HG02623 (cell line): ENCODE measurements around the gene GPR68.
"Not testable (repeated sequence)": the region's sequence is repeated elsewhere in the genome, so short reads cannot be mapped to it uniquely, and the experiment has no call there.

Experiments used
- ATAC-seq: cut with Tn5 transposase; IDR thresholded peaks from one replicate; pipeline ENCODE4 v1.9.1; 2021; ENCODE audit warnings: moderate library complexity; ENCODE audit not compliant: unreplicated experiment

Gene GPR68

DNA sequence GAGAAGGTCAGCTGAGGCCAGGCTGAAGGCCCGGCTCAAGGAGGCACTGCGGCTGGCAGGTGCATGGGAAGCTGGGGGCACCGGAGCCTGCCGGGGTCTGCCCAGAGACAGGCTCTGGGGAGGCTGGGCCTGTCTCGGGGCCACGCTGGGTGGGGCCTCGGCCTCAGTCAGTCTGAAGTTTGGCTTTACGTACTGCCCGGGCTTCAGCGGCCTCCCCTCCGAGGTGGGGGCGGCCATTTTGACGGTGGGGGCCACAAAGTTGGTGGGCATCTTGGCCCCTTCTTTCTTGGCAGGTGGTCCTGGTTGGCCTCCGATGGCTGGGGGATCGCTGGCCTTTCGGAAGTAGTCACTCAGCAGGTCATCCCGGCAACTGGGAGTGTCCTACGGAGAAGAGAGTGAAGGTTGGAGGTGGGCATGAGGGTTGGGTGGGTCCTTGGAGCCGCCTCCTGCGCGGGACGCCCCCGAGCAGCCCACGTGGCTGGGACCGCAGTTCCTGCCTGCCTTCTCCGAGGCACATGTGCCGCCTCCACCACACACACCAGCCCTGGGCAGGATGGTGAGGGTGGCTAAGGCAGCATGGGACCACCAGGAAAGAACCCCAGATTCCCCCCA is 28.9 kb upstream of the GPR68 start:
- ATAC-seq = no peak

DNA sequence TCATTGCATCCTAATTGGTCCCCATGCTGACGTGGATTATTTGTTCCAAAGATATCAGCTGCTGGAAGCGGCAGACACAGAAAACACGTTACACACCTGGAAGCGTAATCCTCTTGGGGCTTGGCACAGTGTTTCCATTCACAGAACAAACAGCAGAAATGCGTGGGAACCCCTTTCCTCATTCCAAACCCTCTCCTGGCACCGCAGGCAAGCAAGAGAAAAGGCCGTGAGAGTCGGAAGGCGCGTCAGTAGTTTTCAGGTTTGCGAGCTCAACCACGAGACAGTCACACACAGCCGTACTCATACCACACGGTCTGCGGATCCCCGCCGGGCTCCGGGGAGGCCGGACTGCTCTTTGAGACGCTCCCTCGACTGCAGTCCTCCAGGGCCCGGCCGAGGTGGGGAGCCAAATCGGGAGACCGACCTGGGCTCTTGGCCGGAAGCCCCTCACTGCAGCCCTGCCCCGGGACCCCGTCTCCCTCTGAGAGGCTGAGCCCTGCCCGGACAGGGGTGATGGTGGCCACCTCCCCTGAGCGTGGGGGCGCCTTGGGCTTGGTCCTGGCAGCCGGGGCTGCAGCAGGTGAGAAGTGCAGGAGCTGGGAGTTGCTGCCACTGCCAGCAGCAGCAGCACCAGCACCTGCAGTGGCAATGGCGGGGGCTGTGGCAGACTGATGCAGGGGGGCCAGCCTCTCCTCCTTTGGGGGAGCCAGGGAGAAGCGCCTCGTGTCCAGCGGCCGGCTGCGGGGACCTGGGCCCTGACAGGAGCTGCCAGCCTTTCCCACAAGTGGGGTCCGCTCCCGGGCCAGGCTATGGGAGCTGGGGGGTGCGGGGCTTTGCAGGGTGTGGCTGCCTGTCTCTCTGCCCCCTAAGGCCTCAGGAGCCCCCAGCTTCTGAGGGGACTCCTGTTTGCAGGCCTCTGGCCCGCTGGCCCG is 28.1 kb upstream of the GPR68 start:
- no peak for ATAC-seq

DNA sequence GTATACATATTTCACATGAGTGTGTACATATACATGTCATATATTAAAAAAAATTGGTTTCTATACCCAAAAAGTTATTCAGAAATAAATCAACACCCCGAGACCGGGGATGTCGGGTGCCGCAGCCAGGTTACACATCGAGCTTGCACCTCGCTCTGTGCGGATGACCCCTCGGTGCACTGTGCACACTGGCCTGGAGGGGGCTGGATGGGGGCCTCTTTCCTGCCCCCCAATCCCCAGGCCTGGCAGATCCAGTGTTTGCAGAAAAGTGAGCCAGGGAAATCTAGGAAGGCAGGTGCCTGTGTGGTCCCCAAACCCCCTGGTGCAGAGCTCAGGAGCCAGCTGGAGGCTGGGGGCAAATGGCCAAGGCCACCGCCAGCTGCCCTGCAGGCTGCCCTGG is 27.1 kb upstream of the GPR68 start:
- no peak for ATAC-seq

DNA sequence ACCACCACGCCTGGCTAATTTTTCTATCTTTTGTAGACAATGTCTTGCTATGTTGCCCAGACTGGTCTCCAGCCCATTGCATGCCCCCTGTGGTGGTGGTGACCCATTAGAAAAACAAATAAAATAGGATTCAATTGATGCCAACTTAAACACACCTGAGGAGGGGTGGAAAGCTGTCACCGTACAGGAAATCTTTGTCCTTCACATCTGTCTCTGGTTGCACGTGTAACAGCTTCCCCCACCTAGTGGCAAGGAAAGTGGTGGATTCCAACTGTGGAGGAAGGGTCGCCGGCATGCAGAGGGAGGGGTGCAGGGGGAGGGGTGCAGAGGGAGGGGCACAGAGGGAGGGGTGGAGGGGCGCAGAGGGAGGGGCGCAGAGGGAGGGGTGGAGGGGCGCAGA is 26.1 kb upstream of the GPR68 start:
- no peak for ATAC-seq

DNA sequence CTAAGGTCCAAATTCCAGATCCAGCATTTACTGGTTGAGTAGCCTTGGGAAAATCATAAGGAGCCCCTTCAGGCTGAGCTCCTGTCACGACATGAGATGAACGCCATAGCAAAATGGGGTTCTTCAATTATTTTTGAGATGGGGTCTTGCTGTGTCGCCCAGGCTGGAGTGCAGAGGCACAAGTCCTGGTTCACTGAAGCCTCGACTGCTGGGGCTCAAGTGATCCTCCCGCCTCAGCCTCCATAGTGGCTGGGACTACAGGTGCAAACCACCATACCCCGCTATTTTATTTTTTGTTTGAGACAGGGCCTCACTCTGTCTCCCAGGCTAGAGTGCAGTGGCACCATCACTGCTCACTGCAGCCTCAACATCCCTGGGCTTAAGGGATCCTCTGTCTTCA is 25.7 kb upstream of the GPR68 start:
- no peak for ATAC-seq

DNA sequence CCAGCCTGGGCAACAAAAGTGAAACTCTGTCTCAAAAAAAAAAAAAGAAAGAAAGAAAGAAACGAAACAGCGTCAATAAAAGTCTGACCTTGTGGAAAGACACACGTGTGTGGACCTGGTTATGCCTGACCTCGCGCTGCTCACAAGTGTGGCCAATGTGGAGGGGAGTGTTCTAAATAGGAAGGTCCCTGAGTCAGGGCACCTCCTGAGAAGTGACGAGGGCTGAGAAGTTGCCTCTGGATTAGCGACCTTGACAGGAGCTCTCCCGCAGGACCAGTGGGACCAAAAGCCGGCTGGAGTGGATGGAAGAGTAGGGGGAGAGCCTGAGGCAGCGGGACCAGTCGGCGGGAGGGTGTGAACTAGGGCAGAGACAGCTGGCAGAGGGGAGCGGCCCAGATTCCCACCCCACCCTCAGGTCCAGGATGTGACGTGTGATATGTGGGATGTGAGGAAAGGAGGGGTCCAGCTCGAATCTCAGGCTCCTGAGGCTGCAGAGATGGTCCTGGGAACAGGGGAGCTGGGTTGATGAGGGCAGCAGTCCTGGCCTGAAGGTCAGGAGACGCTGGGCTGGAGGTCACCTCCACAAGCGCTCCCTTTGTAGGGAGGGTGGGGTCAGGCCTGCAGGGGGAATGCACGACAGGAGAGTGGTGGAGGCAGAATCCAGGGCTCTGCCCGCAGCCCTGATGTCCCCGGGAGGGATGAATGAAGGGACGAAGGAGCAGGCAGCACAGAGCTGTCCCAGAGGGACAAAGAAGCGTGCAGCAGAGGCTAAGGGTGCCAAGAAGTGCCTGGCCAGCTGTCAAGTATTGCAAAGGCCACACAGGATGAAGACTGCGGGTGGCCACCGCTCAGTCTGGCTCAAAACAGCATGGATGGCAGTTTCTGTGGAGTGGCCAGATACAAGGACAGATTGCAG is 24.8 kb upstream of the GPR68 start:
- ATAC-seq = no peak

DNA sequence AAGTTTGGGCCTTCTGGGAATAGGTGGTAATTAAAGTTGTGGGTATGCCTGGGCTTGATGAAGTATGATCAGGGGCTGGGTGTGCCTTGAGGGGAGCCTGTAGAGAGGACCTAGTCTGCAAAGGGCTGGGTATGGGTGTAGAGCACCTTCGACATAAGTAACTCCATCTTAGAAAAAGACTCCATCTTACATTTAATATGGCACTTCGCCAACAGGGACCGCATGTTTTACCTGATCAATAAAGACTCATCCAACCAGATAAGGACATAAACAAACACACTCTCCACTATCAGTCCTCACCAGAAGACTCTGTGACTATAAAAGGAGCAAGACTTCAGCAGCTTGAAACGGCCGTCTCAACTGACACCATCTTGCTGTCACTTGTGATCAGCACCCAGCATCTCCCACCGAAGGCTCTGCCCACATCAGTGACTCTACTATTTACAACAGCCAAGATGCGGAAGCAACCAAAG is 23.5 kb upstream of the GPR68 start:
- ATAC-seq = no peak

DNA sequence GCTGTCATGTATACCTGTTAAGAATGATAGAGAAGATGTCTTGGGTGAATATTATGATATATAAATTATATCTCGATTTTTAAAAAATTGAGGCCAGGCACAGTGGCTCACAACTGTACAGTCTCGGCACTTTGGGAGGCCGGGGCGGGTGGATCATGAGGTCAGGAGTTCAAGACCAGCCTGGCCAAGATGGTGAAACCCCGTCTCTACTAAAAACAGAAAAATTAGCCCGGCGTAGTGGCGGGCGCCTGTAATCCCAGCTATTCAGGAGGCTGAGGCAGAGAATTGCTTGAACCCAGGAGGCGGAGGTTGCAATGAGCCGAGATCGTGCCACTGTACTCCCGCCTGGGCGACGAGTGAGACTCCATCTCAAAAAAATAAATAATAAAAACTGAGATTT is 21.8 kb upstream of the GPR68 start:
- not testable (repeated sequence) for ATAC-seq

DNA sequence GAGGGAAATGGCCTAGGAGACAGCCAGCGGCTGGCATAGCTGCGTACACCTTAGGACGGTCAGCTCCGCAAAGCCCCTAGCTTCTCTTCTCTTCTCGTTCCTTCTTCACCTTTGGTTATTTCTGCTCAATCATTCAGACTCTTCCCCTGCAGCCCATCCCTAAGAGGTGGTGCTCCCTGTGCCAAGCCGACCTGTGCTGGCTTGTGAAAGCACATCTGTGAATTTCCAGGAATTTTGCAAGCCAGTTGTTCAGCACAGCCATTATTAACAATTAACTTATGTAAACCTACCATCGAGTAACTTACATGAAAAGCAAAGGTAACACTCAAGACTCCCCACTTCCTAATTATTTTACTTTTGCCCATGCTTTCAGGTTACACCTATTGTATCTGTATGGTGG is 20.9 kb upstream of the GPR68 start:
- no peak for ATAC-seq

DNA sequence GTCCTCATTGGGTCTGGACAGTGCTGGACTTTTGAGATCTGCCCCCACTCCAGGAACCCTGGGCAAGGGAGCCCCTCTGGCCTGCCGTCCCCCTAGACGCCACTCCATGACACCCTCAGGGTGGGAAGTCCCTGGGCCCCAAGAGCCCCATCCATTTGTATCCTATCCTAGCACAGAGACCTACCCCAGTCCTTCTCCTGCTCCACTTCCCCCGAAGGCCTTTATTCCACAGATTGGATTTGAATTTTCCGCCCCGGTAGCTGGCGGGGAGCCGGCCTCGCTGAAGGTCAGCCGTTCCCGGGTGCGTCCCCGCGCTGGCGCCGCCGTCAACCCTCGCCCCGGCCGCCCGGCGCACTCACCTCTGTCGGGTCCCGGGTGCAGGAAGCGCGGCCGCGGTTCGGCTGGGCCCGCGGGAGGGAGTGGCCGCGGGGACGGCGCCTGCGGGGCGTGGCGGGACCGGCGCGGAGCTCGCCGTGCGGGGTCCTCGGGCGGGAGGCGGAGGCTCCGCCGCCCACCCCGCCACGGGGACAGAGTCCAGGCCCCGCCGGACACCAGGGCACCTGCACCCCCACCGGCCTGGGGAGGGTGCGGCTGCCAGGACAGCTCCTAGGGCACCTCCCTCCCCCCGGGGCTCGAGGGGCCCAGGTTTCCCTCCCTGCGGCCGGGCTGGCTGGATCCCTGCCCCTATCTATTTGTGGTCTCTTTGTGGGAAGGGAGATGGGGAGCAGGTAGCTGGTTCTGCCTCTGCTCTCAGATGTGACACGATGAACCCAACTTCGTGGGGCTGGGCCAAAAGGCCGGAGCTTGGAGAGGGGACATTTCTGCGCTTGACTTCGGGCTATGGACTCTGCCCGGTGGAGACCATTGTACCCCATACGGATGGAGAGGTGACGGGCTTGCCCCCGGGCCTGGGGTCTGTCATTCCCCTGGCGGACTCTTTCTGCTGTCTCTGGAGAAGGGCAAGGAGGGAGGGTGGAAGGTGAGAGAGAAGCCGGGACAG is 19.9 kb upstream of the GPR68 start:
- no peak for ATAC-seq

DNA sequence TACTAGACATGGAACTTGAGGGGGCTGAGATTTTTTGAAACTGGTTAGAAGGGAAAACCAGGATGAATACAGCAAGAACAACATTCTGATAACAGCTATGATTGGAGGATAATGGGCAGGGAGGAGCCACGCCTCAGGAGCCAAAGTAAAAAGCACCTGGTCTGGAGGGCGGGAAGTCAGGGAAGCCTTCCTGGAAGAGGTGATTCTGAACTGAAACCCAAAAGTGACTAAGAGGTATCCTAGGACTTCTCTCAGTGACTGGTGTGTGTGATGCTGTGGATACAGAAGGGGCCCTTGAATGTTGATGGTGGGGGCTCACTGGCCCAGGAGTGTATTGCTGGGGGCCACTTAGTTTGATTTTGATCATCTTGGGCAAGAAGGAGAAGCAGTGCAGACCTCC is 18.8 kb upstream of the GPR68 start:
- ATAC-seq = no peak

DNA sequence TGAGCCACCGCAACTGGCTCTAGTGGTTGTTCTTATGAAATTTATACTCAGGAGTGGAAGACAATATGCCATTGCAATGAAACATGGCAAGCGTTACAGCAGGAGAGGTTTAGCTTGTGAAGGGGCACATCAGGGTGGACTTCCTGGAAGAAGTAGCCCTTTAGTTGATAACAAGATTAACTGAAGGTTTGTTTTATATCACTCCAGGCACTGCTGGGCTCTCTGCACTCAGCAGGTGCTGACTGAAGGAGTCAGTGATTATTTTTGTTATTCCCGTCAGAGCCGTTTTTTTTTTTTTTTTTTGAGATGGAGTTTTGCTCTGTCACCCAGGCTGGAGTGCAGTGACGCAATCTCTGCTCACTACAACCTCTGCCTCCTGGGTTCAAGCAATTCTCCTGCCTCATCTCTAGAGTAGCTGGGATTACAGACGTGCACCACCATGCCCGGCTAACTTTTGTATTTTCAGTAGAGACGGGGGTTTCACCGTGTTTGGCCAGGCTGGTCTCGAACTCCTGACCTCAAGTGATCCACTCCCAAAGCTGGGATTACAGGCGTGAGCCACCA is 17.6 kb upstream of the GPR68 start:
- ATAC-seq = no peak

DNA sequence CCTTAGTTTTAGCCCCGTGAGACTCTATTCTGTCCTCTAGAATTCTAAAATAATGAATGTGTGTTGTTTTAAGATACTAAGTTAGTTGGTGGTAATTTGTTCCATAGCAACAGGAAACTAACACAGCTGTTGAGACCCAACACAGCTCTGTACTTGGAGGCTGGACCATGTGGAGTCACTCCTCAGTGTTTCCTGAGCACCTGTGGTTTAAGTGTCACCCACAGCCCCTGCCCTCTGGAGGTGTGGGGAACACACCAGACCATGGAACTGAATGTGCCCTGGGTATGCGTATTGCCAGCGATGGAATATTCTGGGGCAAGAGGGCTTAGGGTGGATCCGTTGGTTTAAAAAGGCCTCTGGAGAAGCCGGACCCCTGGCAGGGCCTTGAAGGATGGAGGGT is 16.6 kb upstream of the GPR68 start:
- no peak for ATAC-seq

DNA sequence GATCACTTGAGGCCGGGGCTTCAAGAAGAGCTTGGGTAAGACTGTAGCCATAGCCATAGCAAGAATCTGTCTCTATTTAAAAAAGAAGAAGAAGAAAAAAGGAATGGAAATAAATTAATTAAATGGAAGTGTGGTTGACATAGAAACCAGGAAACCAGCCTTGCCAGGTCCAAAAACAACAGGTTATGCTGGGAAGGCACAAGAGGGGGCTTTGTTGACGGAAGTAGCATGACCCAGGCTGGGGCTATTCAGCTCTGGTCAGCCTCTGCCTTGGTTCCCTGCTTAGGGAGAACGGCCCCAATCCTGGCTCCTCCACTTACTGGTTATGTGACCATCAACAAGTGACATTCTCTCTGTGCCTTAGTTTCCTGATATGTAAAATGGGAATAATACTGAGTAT is 14.4 kb upstream of the GPR68 start:
- no peak for ATAC-seq

DNA sequence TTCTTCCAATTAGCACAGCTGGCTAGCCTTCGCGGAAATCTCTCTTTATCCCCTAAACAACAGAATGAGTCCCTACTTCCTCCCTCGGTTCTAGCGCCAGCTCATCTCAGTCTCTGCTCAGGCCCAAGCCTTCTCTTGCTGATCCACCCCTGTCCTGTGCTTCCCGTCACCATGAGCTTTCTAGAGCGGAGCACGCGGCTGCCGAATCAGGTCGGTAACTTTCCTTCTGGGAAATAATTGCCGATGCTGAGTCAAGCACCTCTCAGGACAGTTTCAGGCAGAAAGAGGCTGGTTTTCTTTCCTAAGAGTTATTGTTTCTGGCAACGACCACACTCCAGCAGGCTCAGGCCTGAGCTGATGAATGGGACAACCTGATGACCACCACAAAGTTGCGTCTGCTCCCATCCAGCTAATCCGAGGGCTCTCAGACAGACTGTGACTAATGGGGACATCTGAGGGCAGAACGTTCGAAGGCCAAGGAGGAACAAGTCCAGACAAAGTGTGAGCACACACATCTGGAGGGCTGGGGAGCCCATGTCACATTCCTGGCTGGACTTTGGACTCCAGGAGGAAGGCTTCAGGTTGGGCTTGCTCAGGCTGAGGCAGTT is 13.6 kb upstream of the GPR68 start:
- no peak for ATAC-seq

DNA sequence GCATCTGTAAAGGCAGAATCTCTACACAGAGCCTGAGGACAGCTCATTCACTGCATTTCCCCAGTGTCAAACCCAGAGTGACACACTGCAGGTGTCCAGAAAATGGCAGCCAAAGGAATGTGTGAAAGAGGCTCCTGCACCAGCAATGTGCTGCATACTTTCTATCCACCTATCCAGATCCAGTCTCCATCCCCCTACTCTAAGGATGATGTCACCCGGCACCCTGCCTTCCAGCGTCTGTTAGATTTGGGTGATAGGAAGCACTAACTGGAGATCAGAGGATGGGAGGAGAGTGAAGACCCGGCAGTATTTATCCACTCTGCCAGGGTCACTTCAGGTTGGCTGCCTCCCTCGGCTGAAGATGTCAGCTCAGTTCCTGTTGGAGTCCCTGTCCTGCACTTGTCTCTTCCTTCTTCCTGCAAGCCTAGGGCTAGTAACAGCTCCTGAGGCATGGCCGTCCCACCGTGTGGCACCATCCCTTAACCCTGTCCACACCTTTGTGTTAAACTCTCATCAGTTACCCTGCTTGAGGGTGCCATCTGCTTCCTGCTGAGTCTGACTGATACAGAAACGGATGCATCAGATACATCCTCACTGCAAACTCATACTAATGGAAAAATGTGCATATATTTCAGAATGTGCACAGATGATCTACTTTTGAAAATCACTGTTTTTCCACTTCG is 13.0 kb upstream of the GPR68 start:
- no peak for ATAC-seq

DNA sequence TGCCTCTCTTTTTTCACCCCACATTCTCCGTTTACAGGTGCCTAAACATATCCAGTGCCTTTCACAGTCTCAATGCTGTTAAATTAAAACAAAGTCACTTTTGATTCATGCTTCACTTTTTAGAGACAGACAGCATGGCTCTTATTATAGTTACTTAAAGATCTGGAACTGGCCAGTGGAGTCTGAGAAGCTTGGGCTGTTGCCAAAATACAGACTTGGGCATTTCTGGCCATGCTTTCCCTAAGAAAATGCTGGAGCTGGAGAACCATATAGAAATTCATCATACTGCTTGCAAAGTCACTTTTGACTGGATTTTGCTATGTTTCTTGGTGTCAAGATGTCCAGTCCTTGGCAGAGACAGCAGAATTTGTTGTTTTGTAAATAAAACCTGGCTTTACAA is 12.2 kb upstream of the GPR68 start:
- no peak for ATAC-seq

DNA sequence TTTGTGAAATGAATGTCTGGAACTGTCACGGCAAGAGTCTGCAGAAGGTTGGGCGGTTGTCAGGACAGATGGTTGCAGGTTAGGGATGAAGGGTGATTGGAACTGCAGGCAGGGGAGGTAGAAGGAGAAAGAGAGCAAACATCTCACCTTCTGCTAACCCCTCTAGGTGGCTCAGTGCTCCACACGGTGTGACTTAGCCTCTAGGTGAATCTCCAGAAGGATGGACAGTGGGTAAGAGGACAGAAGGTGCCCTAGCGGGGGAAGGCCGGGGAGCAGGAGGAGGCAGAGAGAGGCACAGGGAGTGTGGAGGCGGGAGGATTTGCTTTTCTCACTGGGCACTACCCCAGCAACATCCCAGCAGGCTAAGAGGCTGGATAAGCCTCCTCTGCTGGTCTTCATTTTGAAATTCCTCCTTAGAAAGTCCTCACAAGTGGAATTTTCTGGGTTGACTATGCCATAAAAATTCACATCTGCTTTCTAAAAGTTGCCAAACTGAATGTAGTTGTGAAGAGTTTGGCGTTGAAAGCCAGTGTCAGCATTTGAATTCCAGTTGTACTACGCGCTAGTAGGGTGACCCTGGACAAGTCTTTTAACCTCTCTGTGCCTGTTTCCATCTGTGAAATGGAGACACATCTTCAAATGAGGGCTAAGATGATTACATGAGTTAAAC is 10.7 kb upstream of the GPR68 start:
- no peak for ATAC-seq
